Gastrocnemius medialis (tissue), 4 donors: Measurements from ENCODE around the gene SEC14L1. TPM values are rescaled to one million over a fixed set of nuclear protein-coding genes. Genes with fewer than 3 reads are reported as not detected.

Experiments used
- ATAC-seq, 2 donors: fragments of 150-250 bp; one replicate each; pipeline ENCODE4 v1.9.1; 2016
- DNase-seq, 2 donors: peaks; one replicate each; pipeline ENCODE4 v3.0.0-alpha.2; 2019
- H3K27ac ChIP-seq, 4 donors: fragments of 200-600 bp; sonication (generic); 1 replicate in 1 of 4; 2 replicates in 3 of 4; pipeline ENCODE4 v1.5.1; 2016 to 2018; ENCODE audit warnings: mild to moderate bottlenecking in 2 of 4, moderate library complexity in 1 of 4
- H3K27me3 ChIP-seq, 3 donors: fragments of 200-600 bp; sonication (generic) in 2 of 3; 1 replicate in 1 of 3; 2 replicates in 2 of 3; pipeline versions ENCODE4 v1.5.1 to v1.6.0; 2016 to 2019; ENCODE audit warnings: mild to moderate bottlenecking in 1 of 3, moderate library complexity in 1 of 3
- H3K36me3 ChIP-seq, 2 donors: fragments of 200-600 bp; sonication (generic) in 1 of 2; one replicate each; pipeline ENCODE4 v1.5.1; 2017 to 2018
- H3K4me1 ChIP-seq, 2 donors: fragments of 200-600 bp; sonication (generic) in 1 of 2; one replicate each; pipeline ENCODE4 v1.5.1; 2016 to 2017; ENCODE audit warnings: mild to moderate bottlenecking in 2 of 2
- H3K4me3 ChIP-seq, 4 donors: fragments of 200-600 bp; sonication (generic) in 3 of 4; 1 replicate in 1 of 4; 2 replicates in 3 of 4; pipeline ENCODE4 v1.5.1; 2016 to 2019; ENCODE audit warnings: mild to moderate bottlenecking in 2 of 4
- H3K9me3 ChIP-seq, 3 donors: fragments of 200-600 bp; sonication (generic) in 2 of 3; 1 replicate in 1 of 3; 2 replicates in 2 of 3; pipeline ENCODE4 v1.5.1; 2016 to 2019
- POLR2A ChIP-seq, 2 donors: fragments of 450-650 bp; IDR thresholded peaks; one replicate each; pipeline ENCODE4 v1.6.1; 2017; ENCODE audit warnings: antibody characterized with exemption in 2 of 2, mild to moderate bottlenecking in 2 of 2, moderate library complexity in 2 of 2
- in situ Hi-C, 4 donors: fragments of 200-750 bp; cut with MboI; loops; one replicate each; pipeline versions ENCODE4 v1.15.0 to v1.8.0; 2017; ENCODE audit warnings: low sequenced_read_pairs in 4 of 4
- intact Hi-C: fragments of 100-400 bp; cut with DNase I; formaldehyde crosslinking; loops from one replicate; pipeline ENCODE4 v1.15.1; 2023; ENCODE audit warnings: low total_unique reads
- total RNA-seq, 4 donors: library from RNA; depleted of rRNA; stranded (reverse); fragments of >200 nt; gene quantifications; one replicate each; pipeline versions ENCODE4 v1.1.0 to v1.2.3, GENCODE V29; 2016
- TF ChIP-seq, protein P1 (sequence below), 5 experiments: fragments of 450-650 bp in 3 of 5; fragments of 200-600 bp in 2 of 5; sonication (generic) in 2 of 5; IDR thresholded peaks in 4 of 5; conservative IDR thresholded peaks in 1 of 5; 1 replicate in 4 of 5; 2 replicates in 1 of 5; pipeline ENCODE4 v1.5.1; 2016 to 2019; ENCODE audit warnings: antibody characterized with exemption in 5 of 5, mild to moderate bottlenecking in 3 of 5, moderate library complexity in 3 of 5

The SEC14L1 gene
- total RNA-seq, 4 donors from 2014 or later: 55.0 to 94.1 (median 73.7) TPM

DNA sequence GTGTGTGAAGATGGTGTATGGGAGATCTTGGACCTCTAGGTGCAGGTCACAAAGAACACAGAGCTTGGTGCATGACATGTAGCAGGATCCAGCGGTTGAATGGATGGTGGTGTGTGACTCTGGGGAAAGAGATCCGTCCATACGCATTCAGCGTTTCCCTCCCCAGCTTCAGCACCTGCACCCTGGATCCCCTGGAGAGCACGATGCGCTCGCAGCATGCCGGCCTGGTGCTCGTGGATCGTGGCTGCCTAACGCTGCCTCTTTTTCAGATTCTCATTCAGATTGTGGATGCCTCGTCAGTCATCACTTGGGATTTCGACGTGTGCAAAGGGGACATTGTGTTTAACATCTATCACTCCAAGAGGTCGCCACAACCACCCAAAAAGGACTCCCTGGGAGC lies 70.9 kb downstream of the SEC14L1 start:
- H3K4me3 ChIP-seq: no peak overlapping the region
- H3K36me3 ChIP-seq: peaks cover 0 to 79% of the 10 kb centered on the region in 2 donors
- DNase-seq (no peak), ATAC-seq (no peak)
- H3K4me1 ChIP-seq: peaks cover 48 to 56% of the 10 kb centered on the region in 2 donors
- in situ Hi-C loops (loop anchor here in 1 of 4 donors (10.0 kb wide), 1 partner anchor 117 kb away; no protein-coding TSS in a partner anchor), intact Hi-C loops (no loop called here)
- no peak for TF ChIP-seq POLR2A (IDR thresholded peaks at IDR 0.05)
- TF ChIP-seq, protein P1, sequence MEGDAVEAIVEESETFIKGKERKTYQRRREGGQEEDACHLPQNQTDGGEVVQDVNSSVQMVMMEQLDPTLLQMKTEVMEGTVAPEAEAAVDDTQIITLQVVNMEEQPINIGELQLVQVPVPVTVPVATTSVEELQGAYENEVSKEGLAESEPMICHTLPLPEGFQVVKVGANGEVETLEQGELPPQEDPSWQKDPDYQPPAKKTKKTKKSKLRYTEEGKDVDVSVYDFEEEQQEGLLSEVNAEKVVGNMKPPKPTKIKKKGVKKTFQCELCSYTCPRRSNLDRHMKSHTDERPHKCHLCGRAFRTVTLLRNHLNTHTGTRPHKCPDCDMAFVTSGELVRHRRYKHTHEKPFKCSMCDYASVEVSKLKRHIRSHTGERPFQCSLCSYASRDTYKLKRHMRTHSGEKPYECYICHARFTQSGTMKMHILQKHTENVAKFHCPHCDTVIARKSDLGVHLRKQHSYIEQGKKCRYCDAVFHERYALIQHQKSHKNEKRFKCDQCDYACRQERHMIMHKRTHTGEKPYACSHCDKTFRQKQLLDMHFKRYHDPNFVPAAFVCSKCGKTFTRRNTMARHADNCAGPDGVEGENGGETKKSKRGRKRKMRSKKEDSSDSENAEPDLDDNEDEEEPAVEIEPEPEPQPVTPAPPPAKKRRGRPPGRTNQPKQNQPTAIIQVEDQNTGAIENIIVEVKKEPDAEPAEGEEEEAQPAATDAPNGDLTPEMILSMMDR (IDR thresholded peaks at IDR 0.05 in 4 of 5, conservative IDR thresholded peaks at IDR 0.05 in 1 of 5): no peak
- no peaks in the 10 kb centered on the region for H3K27me3 ChIP-seq
- no peaks in the 10 kb centered on the region for H3K9me3 ChIP-seq
- H3K27ac ChIP-seq: peak overlapping the region in 2 of 4 donors; percentile 15 to 81

DNA sequence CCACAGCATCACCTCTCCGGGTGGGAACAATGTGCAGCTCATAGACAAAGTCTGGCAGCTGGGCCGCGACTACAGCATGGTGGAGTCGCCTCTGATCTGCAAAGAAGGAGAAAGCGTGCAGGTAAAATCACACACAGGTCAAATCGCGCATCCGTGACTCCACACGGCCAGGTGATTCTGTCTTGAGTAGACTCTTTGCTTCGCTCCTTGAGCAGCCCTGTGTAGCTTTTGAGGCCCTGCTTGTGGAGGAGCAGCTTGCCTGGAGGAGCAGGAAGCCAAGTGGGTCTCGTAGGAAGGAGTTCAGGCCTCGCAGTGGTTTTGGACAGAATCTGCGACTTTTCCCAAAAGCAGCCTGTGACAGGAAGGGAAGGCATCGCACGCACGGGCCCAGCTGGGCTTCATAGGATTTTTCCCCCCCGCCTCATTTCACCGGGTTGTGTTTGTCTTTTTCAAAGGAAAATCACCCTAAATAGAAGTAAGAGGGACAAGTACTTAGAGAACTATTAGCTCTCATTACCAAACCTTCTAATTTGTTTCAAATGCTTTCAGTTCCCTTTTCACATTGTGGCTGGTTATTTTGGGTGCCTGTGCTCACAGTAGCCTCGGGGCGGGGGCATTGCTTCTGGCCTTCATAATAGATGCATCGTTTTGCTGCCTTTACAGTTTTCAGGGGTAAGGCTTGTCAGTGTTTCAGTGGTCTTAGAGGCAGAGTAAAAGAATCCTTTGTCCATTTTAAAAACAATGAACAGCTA lies 71.5 kb downstream of the SEC14L1 start:
- H3K4me1 ChIP-seq: peaks cover 53 to 60% of the 10 kb centered on the region in 2 donors
- peaks cover 0 to 76% of the 10 kb centered on the region in 2 donors for H3K36me3 ChIP-seq
- ATAC-seq: no peak
- H3K27me3 ChIP-seq: no peaks in the 10 kb centered on the region
- TF ChIP-seq, protein P1 (IDR thresholded peaks at IDR 0.05 in 4 of 5, conservative IDR thresholded peaks at IDR 0.05 in 1 of 5): no peak
- no peak for TF ChIP-seq POLR2A (IDR thresholded peaks at IDR 0.05)
- intact Hi-C loops (no loop called here), in situ Hi-C loops (loop anchor here in 1 of 4 donors (10.0 kb wide), 1 partner anchor 117 kb away; no protein-coding TSS in a partner anchor)
- H3K9me3 ChIP-seq: no peaks in the 10 kb centered on the region
- H3K4me3 ChIP-seq: no peak overlapping the region
- peak overlapping the region in 3 of 4 donors; percentile 15 to 29 (median 17) for H3K27ac ChIP-seq
- no peak for DNase-seq

DNA sequence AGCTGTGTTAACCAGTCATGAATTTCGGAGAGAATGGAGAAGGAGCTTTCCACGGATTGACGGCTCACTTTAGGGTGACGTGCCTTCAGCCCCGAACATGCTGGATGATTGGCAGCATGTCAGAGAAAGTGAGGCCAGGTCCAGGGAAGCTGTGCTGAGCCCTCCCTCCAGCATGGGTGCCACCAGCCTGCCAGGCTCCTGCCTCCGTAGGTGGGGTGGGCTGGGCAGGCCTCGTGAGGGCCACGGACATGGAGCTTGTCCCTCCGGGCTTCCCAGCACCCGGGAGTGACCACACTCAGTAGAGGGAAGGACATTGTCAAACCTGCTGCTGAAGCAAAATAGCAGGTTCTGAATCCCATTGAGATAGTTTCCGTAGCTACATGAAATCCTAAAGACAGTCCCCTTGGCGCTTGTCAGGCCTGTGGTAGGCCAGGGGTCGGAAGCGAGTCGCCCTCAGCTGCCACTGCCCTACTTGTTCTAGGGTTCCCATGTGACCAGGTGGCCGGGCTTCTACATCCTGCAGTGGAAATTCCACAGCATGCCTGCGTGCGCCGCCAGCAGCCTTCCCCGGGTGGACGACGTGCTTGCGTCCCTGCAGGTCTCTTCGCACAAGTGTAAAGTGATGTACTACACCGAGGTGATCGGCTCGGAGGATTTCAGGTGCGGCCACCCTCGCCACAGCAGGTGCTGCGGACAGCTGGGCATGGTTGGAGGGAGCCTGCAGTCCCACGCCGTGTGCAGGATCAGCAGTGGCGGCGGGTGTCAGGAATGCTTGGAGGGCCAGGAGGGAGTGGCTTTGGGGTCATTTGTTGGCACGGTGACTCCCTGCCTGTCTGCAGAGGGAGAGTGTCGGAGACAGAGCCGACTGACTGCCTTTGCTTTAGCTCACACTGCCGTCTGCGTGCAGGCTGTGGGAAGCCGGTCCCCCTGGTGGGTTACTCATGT lies 72.3 kb downstream of the SEC14L1 start:
- intact Hi-C loops: no loop called here
- no peak overlapping the region for H3K4me3 ChIP-seq
- H3K36me3 ChIP-seq: peaks cover 0 to 81% of the 10 kb centered on the region in 2 donors
- peak overlapping the region in 3 of 4 donors; percentile 17 to 36 (median 29) for H3K27ac ChIP-seq
- H3K27me3 ChIP-seq: no peaks in the 10 kb centered on the region
- ATAC-seq (no peak), DNase-seq (no peak)
- H3K9me3 ChIP-seq: no peaks in the 10 kb centered on the region
- TF ChIP-seq, protein P1 (IDR thresholded peaks at IDR 0.05 in 4 of 5, conservative IDR thresholded peaks at IDR 0.05 in 1 of 5): no peak
- TF ChIP-seq POLR2A (IDR thresholded peaks at IDR 0.05): no peak
- peaks cover 47 to 54% of the 10 kb centered on the region in 2 donors for H3K4me1 ChIP-seq
- in situ Hi-C loops: loop anchor here in 1 of 4 donors (10.0 kb wide), 1 partner anchor 118 kb away; no protein-coding TSS in a partner anchor

DNA sequence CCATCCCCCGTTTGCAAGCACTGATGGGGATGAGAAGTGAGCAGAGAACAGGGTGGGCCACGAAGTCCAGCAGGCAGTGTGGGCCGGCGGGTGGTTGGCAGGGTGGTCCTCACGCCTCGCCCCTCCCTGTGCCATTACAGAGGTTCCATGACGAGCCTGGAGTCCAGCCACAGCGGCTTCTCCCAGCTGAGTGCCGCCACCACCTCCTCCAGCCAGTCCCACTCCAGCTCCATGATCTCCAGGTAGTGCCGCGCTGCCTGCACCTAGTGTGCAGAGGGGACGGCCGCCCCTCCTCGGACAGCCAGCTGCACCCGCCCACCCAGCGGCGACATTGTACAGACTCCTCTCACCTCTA lies 73.0 kb downstream of the SEC14L1 start:
- Histone ChIP-seq H3K36me3 (peaks cover 0 to 77% of the 10 kb centered on the region in 2 donors), H3K4me3 (no peak overlapping the region), H3K27ac (no peak overlapping the region), H3K27me3 (no peaks in the 10 kb centered on the region), H3K4me1 (peaks cover 41 to 52% of the 10 kb centered on the region in 2 donors), H3K9me3 (no peaks in the 10 kb centered on the region)
- TF ChIP-seq, protein P1 (IDR thresholded peaks at IDR 0.05 in 4 of 5, conservative IDR thresholded peaks at IDR 0.05 in 1 of 5): no peak
- TF ChIP-seq POLR2A (IDR thresholded peaks at IDR 0.05): no peak
- intact Hi-C loops (no loop called here), in situ Hi-C loops (loop anchor here in 1 of 4 donors (10.0 kb wide), 1 partner anchor 119 kb away; no protein-coding TSS in a partner anchor)
- ATAC-seq (no peak), DNase-seq (no peak)
